MM.1S (cell line): ENCODE data around the gene CENPM.

Experiments
- DNase-seq: peaks from one replicate; pipeline ENCODE4 v3.0.0-alpha.2; 2015
- H2AFZ ChIP-seq: fragments of 300-600 bp; sonication (generic); 2 replicates; pipeline ENCODE4 v1.6.0; 2016; ENCODE audit warnings: antibody characterized with exemption, low read length
- H3F3A ChIP-seq: fragments of 300-600 bp; sonication (generic); 2 replicates; pipeline ENCODE4 v1.6.1; 2016; ENCODE audit warnings: mild to moderate bottlenecking, antibody characterized with exemption, low read length, moderate library complexity, mixed read lengths; ENCODE audit not compliant: insufficient read depth
- H3K27ac ChIP-seq: fragments of 300-600 bp; sonication (generic); 2 replicates; pipeline ENCODE4 v1.5.1; 2016; ENCODE audit warnings: mild to moderate bottlenecking, low read length
- H3K27me3 ChIP-seq: fragments of 300-600 bp; sonication (generic); replicated peaks from 2 replicates; pipeline ENCODE4 v1.6.0; 2016; ENCODE audit warnings: low read length; ENCODE audit not compliant: insufficient read depth
- H3K36me3 ChIP-seq: fragments of 300-600 bp; sonication (generic); replicated peaks from 2 replicates; pipeline ENCODE4 v1.6.1; 2016; ENCODE audit warnings: mild to moderate bottlenecking, low read length, mixed read lengths; ENCODE audit not compliant: insufficient read depth
- H3K4me1 ChIP-seq: fragments of 300-600 bp; sonication (generic); 2 replicates; pipeline ENCODE4 v1.6.1; 2016; ENCODE audit warnings: low read length, mixed read lengths
- H3K4me2 ChIP-seq: fragments of 300-600 bp; sonication (generic); 2 replicates; pipeline ENCODE4 v1.6.0; 2016; ENCODE audit warnings: low read depth, low read length
- H3K4me3 ChIP-seq: fragments of 300-600 bp; sonication (generic); 2 replicates; pipeline ENCODE4 v1.5.1; 2016; ENCODE audit warnings: low read length, mixed read lengths
- H3K79me2 ChIP-seq: fragments of 300-600 bp; sonication (generic); 2 replicates; pipeline ENCODE4 v1.6.1; 2016; ENCODE audit warnings: mixed run types, low read length, mixed read lengths
- H3K9ac ChIP-seq: fragments of 300-600 bp; sonication (generic); 2 replicates; pipeline ENCODE4 v1.6.1; 2016; ENCODE audit warnings: low read length, mixed read lengths
- H3K9me2 ChIP-seq: fragments of 300-600 bp; sonication (generic); replicated peaks from 2 replicates; pipeline ENCODE4 v1.6.1; 2016; ENCODE audit warnings: mild to moderate bottlenecking, low read length, mixed read lengths; ENCODE audit not compliant: insufficient read depth
- H3K9me3 ChIP-seq: fragments of 300-600 bp; sonication (generic); replicated peaks from 2 replicates; pipeline ENCODE4 v1.6.1; 2016; ENCODE audit warnings: mild to moderate bottlenecking, low read length, mixed read lengths; ENCODE audit not compliant: insufficient read depth
- H4K20me1 ChIP-seq: fragments of 300-600 bp; sonication (generic); 2 replicates; pipeline ENCODE4 v1.6.1; 2016; ENCODE audit warnings: mild to moderate bottlenecking, low read length, moderate library complexity, mixed read lengths; ENCODE audit not compliant: insufficient read depth
- CTCF ChIP-seq: fragments of 300-600 bp; sonication (generic); IDR thresholded peaks from 2 replicates; pipeline ENCODE4 v1.5.1; 2016; ENCODE audit warnings: antibody characterized with exemption, low read length, mixed read lengths
- EZH2 ChIP-seq: fragments of 300-600 bp; sonication (generic); optimal IDR thresholded peaks from 2 replicates; pipeline ENCODE3; 2017; ENCODE audit warnings: low read depth, mild to moderate bottlenecking, antibody characterized with exemption, low read length, mixed read lengths
- EZH2phosphoT487 ChIP-seq: fragments of 300-600 bp; sonication (generic); IDR thresholded peaks from 2 replicates; pipeline ENCODE4 v1.6.1; 2018; ENCODE audit warnings: antibody characterized with exemption, low read length

CENPM gene

GRCh38 chr22:41917375-41917902, 29.5 kb downstream of the CENPM start:
- H3K4me1 ChIP-seq: peaks cover 11% of the 10 kb centered on the region; the same call in 1 of the 2 replicates
- no peak overlapping the region for H2AFZ ChIP-seq
- no peaks in the 10 kb centered on the region for H3K9me2 ChIP-seq
- no peak for DNase-seq
- TF ChIP-seq CTCF: no peak
- no peak for TF ChIP-seq EZH2
- no peak for TF ChIP-seq EZH2phosphoT487
- H4K20me1 ChIP-seq: no peaks in the 10 kb centered on the region
- H3F3A ChIP-seq: no peaks in the 10 kb centered on the region
- H3K36me3 ChIP-seq: no peaks in the 10 kb centered on the region
- no peaks in the 10 kb centered on the region for H3K79me2 ChIP-seq
- no peak overlapping the region for H3K4me3 ChIP-seq
- no peak overlapping the region for H3K27ac ChIP-seq
- H3K9me3 ChIP-seq: no peaks in the 10 kb centered on the region
- H3K4me2 ChIP-seq: no peak overlapping the region
- H3K27me3 ChIP-seq: peaks cover 31% of the 10 kb centered on the region
- no peak overlapping the region for H3K9ac ChIP-seq

GRCh38 chr22:41916745-41917358, 30.1 kb downstream of the CENPM start:
- Histone ChIP-seq H4K20me1 (no peaks in the 10 kb centered on the region), H3K4me2 (no peak overlapping the region), H3K79me2 (no peaks in the 10 kb centered on the region), H3F3A (no peaks in the 10 kb centered on the region), H3K9me2 (no peaks in the 10 kb centered on the region), H2AFZ (no peak overlapping the region), H3K27me3 (peaks cover 36% of the 10 kb centered on the region), H3K9me3 (no peaks in the 10 kb centered on the region), H3K36me3 (no peaks in the 10 kb centered on the region), H3K4me3 (no peak overlapping the region), H3K27ac (no peak overlapping the region), H3K4me1 (peaks cover 11% of the 10 kb centered on the region; the same call in 1 of the 2 replicates), H3K9ac (no peak overlapping the region)
- DNase-seq: no peak
- TF ChIP-seq EZH2phosphoT487: no peak
- TF ChIP-seq EZH2: no peak
- no peak for TF ChIP-seq CTCF

- DNase-seq: no peak
- Histone ChIP-seq H3K4me1 (peaks cover 11% of the 10 kb centered on the region; the same call in 1 of the 2 replicates), H3K9me2 (no peaks in the 10 kb centered on the region), H2AFZ (no peak overlapping the region), H3K9me3 (no peaks in the 10 kb centered on the region), H3K9ac (no peak overlapping the region), H4K20me1 (no peaks in the 10 kb centered on the region), H3K4me3 (no peak overlapping the region), H3K79me2 (no peaks in the 10 kb centered on the region), H3K27me3 (peaks cover 45% of the 10 kb centered on the region), H3K4me2 (no peak overlapping the region), H3F3A (no peaks in the 10 kb centered on the region), H3K27ac (no peak overlapping the region), H3K36me3 (no peaks in the 10 kb centered on the region)
- TF ChIP-seq CTCF (no peak), EZH2phosphoT487 (no peak), EZH2 (no peak)
Measured at GRCh38 chr22:41915786-41916493, 31.0 kb downstream of the CENPM start.
